ENCODE results near the gene IL10RB. TPM values are rescaled to one million over a fixed set of nuclear protein-coding genes. Genes with fewer than 3 reads are reported as not detected.
A peak's percentile ranks its signal among the peaks of the same experiment; 100 is the strongest.

IL10RB gene
- total and polyA plus RNA-seq, 2 of the 13 experiments (the other 11 are each of a cell fraction or from before 2014, with no cell fraction given): 17.4 to 18.2 TPM

- TF ChIP-seq ZBED4 (CRISPR knock-in tag; IDR thresholded peaks at IDR 0.05; ENCODE audit: borderline replicate concordance) (no peak), CCDC6 (CRISPR knock-in tag; IDR thresholded peaks at IDR 0.05) (peak; percentile 19; the same call in 1 of the 2 replicates), RNF2 (conservative IDR thresholded peaks at IDR 0.05; ENCODE audit: low read depth) (no peak), ZNF784 (CRISPR knock-in tag; IDR thresholded peaks at IDR 0.05; ENCODE audit: borderline replicate concordance) (no peak), FOXO4 (CRISPR knock-in tag; conservative IDR thresholded peaks at IDR 0.05) (no peak), MEIS1 (CRISPR knock-in tag; IDR thresholded peaks at IDR 0.05; ENCODE audit: borderline replicate concordance) (no peak), ZFP82 (CRISPR knock-in tag; IDR thresholded peaks at IDR 0.05; ENCODE audit: borderline replicate concordance) (no peak), ZZZ3 (CRISPR knock-in tag; IDR thresholded peaks at IDR 0.05; ENCODE audit: borderline replicate concordance) (no peak; the same call in 1 of the 2 replicates), ZFP1 (CRISPR knock-in tag; IDR thresholded peaks at IDR 0.05) (no peak), ARHGAP35 (CRISPR knock-in tag; IDR thresholded peaks at IDR 0.05; ENCODE audit: borderline replicate concordance) (no peak), ZBTB40 (IDR thresholded peaks at IDR 0.05) (no peak), ZBTB40 (CRISPR knock-in tag; IDR thresholded peaks at IDR 0.05) (no peak), ZNF274 (CRISPR knock-in tag; IDR thresholded peaks at IDR 0.05) (no peak)
Measured at GRCh38 chr21:33229784-33230544, 36.2 kb upstream of the IL10RB start, which contains the start of gene IFNAR2 (continued).
